Duodenal mucosa (tissue), 2 donors: Measurements from ENCODE around the gene RALGPS1.

Experiments
- H3K27ac ChIP-seq: one replicate; pipeline ENCODE4 v1.7.0; 2013; ENCODE audit warnings: low read depth, low read length
- H3K27me3 ChIP-seq, 2 donors: one replicate each; pipeline ENCODE4 v1.7.0; 2013; ENCODE audit warnings: low read length in 2 of 2, control low read depth in 1 of 2; ENCODE audit not compliant: insufficient read depth in 2 of 2, control insufficient read depth in 1 of 2
- H3K36me3 ChIP-seq, 2 donors: one replicate each; pipeline ENCODE4 v1.7.0; 2013; ENCODE audit warnings: low read length in 2 of 2, control low read depth in 1 of 2; ENCODE audit not compliant: insufficient read depth in 2 of 2, control insufficient read depth in 1 of 2
- H3K4me1 ChIP-seq, 2 donors: one replicate each; pipeline ENCODE4 v1.7.0; 2013; ENCODE audit warnings: low read length in 2 of 2, control low read depth in 1 of 2; ENCODE audit not compliant: insufficient read depth in 2 of 2, control insufficient read depth in 1 of 2
- H3K4me3 ChIP-seq, 2 donors: one replicate each; pipeline ENCODE4 v1.7.0; 2013; ENCODE audit warnings: low read length in 2 of 2, low read depth in 1 of 2
- H3K9ac ChIP-seq, 2 donors: one replicate each; pipeline ENCODE4 v1.7.0; 2013; ENCODE audit warnings: low read length in 2 of 2, low read depth in 1 of 2
- H3K9me3 ChIP-seq, 2 donors: one replicate each; pipeline ENCODE4 v1.7.0; 2013; ENCODE audit warnings: low read length in 2 of 2, control low read depth in 1 of 2; ENCODE audit not compliant: control insufficient read depth in 1 of 2

RALGPS1 gene

DNA sequence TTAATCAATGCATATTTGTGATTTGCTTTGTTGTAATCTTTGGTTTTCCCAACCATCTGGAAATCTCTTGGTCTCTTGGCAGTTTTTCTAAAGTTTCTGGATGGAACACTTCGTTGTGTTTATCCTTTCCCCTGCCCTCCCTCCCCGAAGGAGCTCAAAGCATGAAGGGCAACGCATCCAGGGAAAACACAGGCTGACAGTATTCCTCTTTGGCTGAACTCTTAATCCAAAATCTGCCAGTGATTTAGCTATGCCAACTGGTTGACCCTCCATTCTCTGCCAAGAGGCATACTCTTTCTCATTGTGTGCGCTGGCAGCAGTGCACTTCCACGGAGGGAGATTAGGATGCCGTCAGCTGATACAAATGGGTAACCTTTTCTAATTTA is 33.6 kb upstream of the RALGPS1 start:
- H3K27ac ChIP-seq = no peak overlapping the region
- H3K27me3 ChIP-seq = no peaks in the 10 kb centered on the region
- no peak overlapping the region for H3K4me3 ChIP-seq
- no peaks in the 10 kb centered on the region for H3K4me1 ChIP-seq
- H3K36me3 ChIP-seq = peaks cover 16 to 40% of the 10 kb centered on the region in 2 donors
- no peaks in the 10 kb centered on the region for H3K9me3 ChIP-seq
- H3K9ac ChIP-seq = no peak overlapping the region

DNA sequence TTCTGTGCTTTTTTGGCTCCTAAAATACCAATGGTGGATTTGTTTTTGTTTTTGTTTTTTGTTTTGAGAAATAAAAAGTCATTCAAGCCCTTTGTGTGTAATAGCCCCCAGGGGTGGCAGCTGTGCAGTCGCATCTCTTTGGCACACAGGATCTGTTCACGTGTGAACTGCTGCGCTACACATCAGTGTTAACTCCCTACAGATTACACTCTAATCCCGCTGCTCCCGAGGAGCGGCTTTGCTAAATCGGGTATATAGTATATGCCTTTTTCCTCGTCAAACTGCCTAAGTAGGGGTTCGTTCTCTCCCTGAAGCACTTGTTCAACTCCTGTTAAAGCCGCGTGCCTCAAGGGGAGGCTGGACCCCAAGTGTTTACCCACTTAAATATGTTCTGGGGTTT is 31.8 kb upstream of the RALGPS1 start:
- Histone ChIP-seq H3K9me3 (no peaks in the 10 kb centered on the region), H3K27ac (no peak overlapping the region), H3K4me3 (no peak overlapping the region), H3K9ac (no peak overlapping the region), H3K36me3 (peaks cover 16 to 36% of the 10 kb centered on the region in 2 donors), H3K27me3 (no peaks in the 10 kb centered on the region), H3K4me1 (no peaks in the 10 kb centered on the region)

GRCh38 chr9:126883636-126884035 is 30.9 kb upstream of the RALGPS1 start:
- H3K9me3 ChIP-seq = no peaks in the 10 kb centered on the region
- no peak overlapping the region for H3K4me3 ChIP-seq
- no peaks in the 10 kb centered on the region for H3K27me3 ChIP-seq
- no peak overlapping the region for H3K27ac ChIP-seq
- peaks cover 16 to 36% of the 10 kb centered on the region in 2 donors for H3K36me3 ChIP-seq
- H3K9ac ChIP-seq = no peak overlapping the region
- H3K4me1 ChIP-seq = no peaks in the 10 kb centered on the region

DNA sequence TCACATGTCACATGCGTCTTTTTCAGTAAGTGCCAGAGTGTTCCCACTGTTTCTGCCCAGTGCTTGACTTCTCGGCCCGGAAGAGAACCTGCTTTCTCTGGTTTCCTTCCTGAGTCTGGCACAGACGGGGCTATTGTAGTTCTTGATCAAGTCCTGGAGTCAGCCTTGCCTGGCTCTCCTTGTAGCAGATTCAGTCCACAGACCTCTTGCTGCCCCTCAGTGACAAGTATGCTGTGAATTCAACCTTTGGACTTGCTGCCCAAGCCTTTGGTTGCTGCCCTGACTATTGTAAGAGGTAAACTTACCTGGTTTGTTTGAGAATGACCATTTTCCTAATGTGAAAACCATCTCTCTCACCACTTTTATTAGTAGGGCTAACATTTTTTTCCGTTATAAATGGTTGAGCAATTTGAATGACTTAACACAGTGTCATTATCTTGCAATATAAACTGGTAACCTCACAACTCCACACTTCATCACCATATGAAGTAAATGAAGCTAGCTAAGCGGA is 29.4 kb upstream of the RALGPS1 start:
- H3K36me3 ChIP-seq = peaks cover 6 to 23% of the 10 kb centered on the region in 2 donors
- no peak overlapping the region for H3K9ac ChIP-seq
- H3K27ac ChIP-seq = no peak overlapping the region
- no peaks in the 10 kb centered on the region for H3K27me3 ChIP-seq
- H3K9me3 ChIP-seq = no peaks in the 10 kb centered on the region
- H3K4me1 ChIP-seq = no peaks in the 10 kb centered on the region
- no peak overlapping the region for H3K4me3 ChIP-seq

DNA sequence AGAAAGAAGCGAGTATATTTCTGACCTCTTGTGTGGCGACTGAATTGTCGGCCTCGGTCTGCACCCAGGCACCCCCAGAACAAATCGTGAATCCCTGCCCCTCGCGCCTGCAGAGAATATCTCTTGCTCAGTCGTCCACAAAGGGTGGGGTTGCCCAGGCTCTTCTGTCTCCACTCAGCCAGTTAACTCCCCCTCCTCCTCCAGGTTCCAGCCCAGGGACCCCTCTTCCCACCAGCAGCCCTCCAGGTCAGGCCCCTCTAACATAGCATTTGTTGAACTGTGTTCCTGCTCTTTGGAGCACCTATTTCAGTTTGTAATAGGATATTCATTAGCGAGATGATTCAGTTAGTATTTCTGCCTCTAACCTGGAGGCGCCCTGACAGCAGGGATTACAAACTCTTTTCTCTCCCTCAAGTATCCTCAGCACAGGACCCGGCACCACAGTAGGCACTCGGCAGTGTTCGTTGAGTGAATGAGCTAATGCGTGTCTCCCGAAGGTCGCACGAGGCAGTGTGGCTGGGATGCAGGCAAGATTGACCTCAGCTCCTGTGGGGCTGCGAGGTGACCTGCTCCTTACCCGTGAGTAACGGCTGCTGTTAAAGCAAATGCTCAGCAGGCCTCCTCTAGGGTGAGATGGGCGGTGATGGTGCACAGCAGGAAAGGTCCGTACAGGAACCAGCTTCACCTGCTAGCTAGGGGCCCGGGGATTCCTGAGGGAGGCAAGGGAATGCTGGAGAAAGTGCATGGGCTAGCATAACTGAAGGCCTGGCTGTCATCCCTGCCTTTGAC is 28.4 kb upstream of the RALGPS1 start:
- Histone ChIP-seq H3K36me3 (peaks cover 0 to 13% of the 10 kb centered on the region in 2 donors), H3K27me3 (no peaks in the 10 kb centered on the region), H3K4me1 (no peaks in the 10 kb centered on the region), H3K4me3 (no peak overlapping the region), H3K9ac (no peak overlapping the region), H3K9me3 (no peaks in the 10 kb centered on the region), H3K27ac (no peak overlapping the region)

- H3K4me3 ChIP-seq = no peak overlapping the region
- H3K9ac ChIP-seq = no peak overlapping the region
- H3K4me1 ChIP-seq = no peaks in the 10 kb centered on the region
- H3K36me3 ChIP-seq = peaks cover 0 to 11% of the 10 kb centered on the region in 2 donors
- H3K27ac ChIP-seq = no peak overlapping the region
- H3K27me3 ChIP-seq = no peaks in the 10 kb centered on the region
- H3K9me3 ChIP-seq = no peaks in the 10 kb centered on the region
Observed at GRCh38 chr9:126886897-126887296, 27.7 kb upstream of the RALGPS1 start.

- Histone ChIP-seq H3K27ac (no peak overlapping the region), H3K9me3 (no peaks in the 10 kb centered on the region), H3K27me3 (no peaks in the 10 kb centered on the region), H3K4me3 (no peak overlapping the region), H3K4me1 (no peaks in the 10 kb centered on the region), H3K36me3 (no peaks in the 10 kb centered on the region), H3K9ac (no peak overlapping the region)
Observed at GRCh38 chr9:126891676-126892075, 22.9 kb upstream of the RALGPS1 start.

DNA sequence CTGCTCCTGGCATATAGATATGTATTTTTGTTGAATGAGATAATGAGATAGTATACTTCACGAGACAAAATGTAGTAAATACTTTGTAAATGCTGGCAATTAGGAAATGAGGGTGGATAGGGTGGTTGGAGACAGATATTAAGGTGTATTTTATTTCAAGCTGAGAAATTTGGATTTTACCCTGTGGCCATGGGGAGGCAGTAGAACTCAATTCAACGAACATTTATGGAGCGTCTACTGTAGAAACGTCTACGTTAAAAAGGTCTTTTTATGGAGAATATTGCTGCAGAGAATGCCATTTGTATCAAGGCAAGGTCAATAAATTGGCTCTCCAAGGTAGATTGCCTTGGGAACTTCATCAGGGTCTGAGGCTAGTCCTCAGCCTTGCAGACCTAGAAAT is 21.5 kb upstream of the RALGPS1 start:
- H3K36me3 ChIP-seq = no peaks in the 10 kb centered on the region
- no peaks in the 10 kb centered on the region for H3K9me3 ChIP-seq
- no peak overlapping the region for H3K4me3 ChIP-seq
- H3K4me1 ChIP-seq = no peaks in the 10 kb centered on the region
- H3K27ac ChIP-seq = no peak overlapping the region
- no peak overlapping the region for H3K9ac ChIP-seq
- H3K27me3 ChIP-seq = no peaks in the 10 kb centered on the region

DNA sequence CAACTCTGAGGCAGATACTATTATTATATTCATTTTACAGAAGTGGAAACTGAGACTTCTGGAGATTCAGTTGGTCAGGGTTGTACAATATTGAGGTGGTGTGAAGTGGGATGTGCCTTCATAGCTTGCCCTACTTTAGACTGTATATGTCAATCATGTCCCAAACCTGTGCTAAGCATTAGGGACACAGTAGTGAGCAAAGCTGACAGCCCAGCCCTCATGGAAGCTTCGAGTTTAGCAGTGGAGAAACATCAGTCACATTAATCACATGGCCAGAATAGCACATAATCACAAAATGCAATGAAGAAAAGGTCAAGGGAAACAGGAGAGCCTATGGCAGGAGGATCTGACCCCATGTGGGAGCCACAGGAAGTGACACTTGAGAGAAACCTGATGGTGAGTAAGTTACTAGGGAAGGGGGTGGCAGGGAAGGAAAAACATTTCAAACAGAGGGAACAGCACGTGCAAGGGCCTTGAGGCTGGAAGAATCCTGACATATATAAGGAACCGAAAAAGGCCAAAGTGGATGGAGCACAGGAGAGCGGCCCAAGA is 20.5 kb upstream of the RALGPS1 start:
- Histone ChIP-seq H3K4me1 (no peaks in the 10 kb centered on the region), H3K9me3 (no peaks in the 10 kb centered on the region)

GRCh38 chr9:126902210-126902609 is 12.4 kb upstream of the RALGPS1 start:
- no peak overlapping the region for H3K27ac ChIP-seq
- no peaks in the 10 kb centered on the region for H3K36me3 ChIP-seq
- H3K9ac ChIP-seq = no peak overlapping the region
- H3K4me1 ChIP-seq = no peaks in the 10 kb centered on the region
- no peak overlapping the region for H3K4me3 ChIP-seq
- peaks cover 2 to 8% of the 10 kb centered on the region in 2 donors for H3K9me3 ChIP-seq
- no peaks in the 10 kb centered on the region for H3K27me3 ChIP-seq

More for the DNA sequence above, 20.5 kb upstream of the RALGPS1 start:
- H3K9ac ChIP-seq = no peak overlapping the region
- H3K4me3 ChIP-seq = no peak overlapping the region
- H3K36me3 ChIP-seq = no peaks in the 10 kb centered on the region
- H3K27me3 ChIP-seq = no peaks in the 10 kb centered on the region
- no peak overlapping the region for H3K27ac ChIP-seq
